HEK293 (cell line): ENCODE data around the gene MAPKAP1.

Source experiments
- CTCF ChIA-PET: fragments of 350-600 bp; formaldehyde crosslinking; extraction: SDS; loops from one replicate; lab custom pipeline; 2021; ENCODE audit warnings: antibody characterized with exemption; lab: Yijun Ruan, JAX
- POLR2A ChIA-PET: fragments of 300-600 bp; formaldehyde crosslinking; extraction: SDS; loops from one replicate; lab custom pipeline; 2020; ENCODE audit warnings: antibody characterized with exemption, inconsistent platforms; lab: Yijun Ruan, JAX
- H3K27ac ChIP-seq: fragments of 200-500 bp; sonication (Bioruptor generic); 2 replicates; pipeline ENCODE4 v1.5.1; 2014; ENCODE audit warnings: low read depth, low read length, control low read depth, inconsistent platforms; ENCODE audit errors: extremely low read depth
- H3K36me3 ChIP-seq, 2 experiments: fragments of 200-500 bp in 1 of 2; sonication (Bioruptor generic) in 1 of 2; 1 replicate in 1 of 2; 2 replicates in 1 of 2; pipeline ENCODE4 v1.5.1; 2014 to 2017; ENCODE audit warnings: inconsistent platforms in 2 of 2, low read length in 2 of 2; ENCODE audit not compliant: control insufficient read depth in 2 of 2, insufficient read depth in 1 of 2
- H3K4me1 ChIP-seq: fragments of 200-500 bp; sonication (Bioruptor generic); 2 replicates; pipeline ENCODE4 v1.5.1; 2014; ENCODE audit warnings: mild to moderate bottlenecking, low read length, inconsistent platforms; ENCODE audit not compliant: control insufficient read depth, insufficient read depth
- H3K4me3 ChIP-seq: 2 replicates; pipeline ENCODE4 v1.5.1; 2011; ENCODE audit warnings: low read depth, mild to moderate bottlenecking, control low read depth, low read length, moderate library complexity
- H3K9me3 ChIP-seq: fragments of 200-500 bp; sonication (Bioruptor generic); 2 replicates; pipeline ENCODE4 v1.5.1; 2014; ENCODE audit warnings: low read depth, low read length, inconsistent platforms; ENCODE audit not compliant: control insufficient read depth, insufficient read depth
- ELK4 ChIP-seq: IDR thresholded peaks from 2 replicates; pipeline ENCODE4 v1.6.1; 2011; ENCODE audit warnings: mild to moderate bottlenecking, low read depth, low read length, borderline replicate concordance
- HOXA7 ChIP-seq: sonication (generic); formaldehyde crosslinking; IDR thresholded peaks from 2 replicates; pipeline ENCODE4 v1.8.1; 2022; ENCODE audit warnings: missing genetic modification reagents, borderline replicate concordance
- KLF16 ChIP-seq: fragments of 450-650 bp; formaldehyde crosslinking; IDR thresholded peaks from 2 replicates; pipeline ENCODE4 v1.5.1; 2017; ENCODE audit warnings: missing biosample characterization, missing genetic modification characterization
- MZF1 ChIP-seq: fragments of 450-650 bp; formaldehyde crosslinking; IDR thresholded peaks from 2 replicates; pipeline ENCODE4 v1.5.1; 2017; ENCODE audit warnings: missing biosample characterization, missing genetic modification characterization, borderline replicate concordance
- OVOL3 ChIP-seq: fragments of 450-650 bp; formaldehyde crosslinking; IDR thresholded peaks from 2 replicates; pipeline ENCODE4 v1.5.1; 2016; ENCODE audit warnings: missing biosample characterization, missing genetic modification characterization
- REPIN1 ChIP-seq: fragments of 450-650 bp; formaldehyde crosslinking; IDR thresholded peaks from 2 replicates; pipeline ENCODE4 v1.5.1; 2017; ENCODE audit warnings: missing biosample characterization, missing genetic modification characterization, low read depth
- TCF7L2 ChIP-seq: IDR thresholded peaks from 2 replicates; pipeline ENCODE4 v1.6.1; 2011; ENCODE audit warnings: low read depth, mild to moderate bottlenecking, inconsistent platforms, low read length, moderate library complexity, borderline replicate concordance
- TRIM28 ChIP-seq: IDR thresholded peaks from 2 replicates; pipeline ENCODE4 v1.6.1; 2011; ENCODE audit warnings: low read length, control low read depth, borderline replicate concordance
- ZBTB21 ChIP-seq: fragments of 450-650 bp; formaldehyde crosslinking; IDR thresholded peaks from 2 replicates; pipeline ENCODE4 v1.5.1; 2017; ENCODE audit warnings: missing biosample characterization, missing genetic modification characterization
- ZFP69B ChIP-seq: fragments of 450-650 bp; formaldehyde crosslinking; IDR thresholded peaks from 2 replicates; pipeline ENCODE4 v1.5.1; 2016; ENCODE audit warnings: missing biosample characterization, missing genetic modification characterization
- ZNF114 ChIP-seq: fragments of 450-650 bp; formaldehyde crosslinking; IDR thresholded peaks from 2 replicates; pipeline ENCODE4 v1.5.0; 2017; ENCODE audit warnings: missing biosample characterization, missing genetic modification characterization
- ZNF148 ChIP-seq: fragments of 450-650 bp; formaldehyde crosslinking; IDR thresholded peaks from 2 replicates; pipeline ENCODE4 v1.5.0; 2017; ENCODE audit warnings: missing biosample characterization, missing genetic modification characterization, borderline replicate concordance
- ZNF174 ChIP-seq: fragments of 450-650 bp; formaldehyde crosslinking; IDR thresholded peaks from 2 replicates; pipeline ENCODE4 v1.5.0; 2017; ENCODE audit warnings: missing biosample characterization, mild to moderate bottlenecking, missing genetic modification characterization
- ZNF175 ChIP-seq: fragments of 450-650 bp; formaldehyde crosslinking; IDR thresholded peaks from 2 replicates; pipeline ENCODE4 v1.5.1; 2016; ENCODE audit warnings: missing biosample characterization, missing genetic modification characterization
- ZNF19 ChIP-seq: fragments of 450-650 bp; formaldehyde crosslinking; IDR thresholded peaks from 2 replicates; pipeline ENCODE4; 2016; ENCODE audit warnings: missing biosample characterization, missing genetic modification characterization, low read depth
- ZNF274 ChIP-seq, 2 experiments: fragments of 200-500 bp in 1 of 2; fragments of 450-650 bp in 1 of 2; sonication (Bioruptor generic) in 1 of 2; formaldehyde crosslinking in 1 of 2; IDR thresholded peaks; 2 replicates each; pipeline versions ENCODE4 v1.5.1 to v1.6.1; 2014 to 2016; ENCODE audit warnings: borderline replicate concordance in 1 of 2, inconsistent platforms in 1 of 2, low read length in 1 of 2, missing biosample characterization in 1 of 2, missing genetic modification characterization in 1 of 2
- ZNF324 ChIP-seq: fragments of 450-650 bp; formaldehyde crosslinking; IDR thresholded peaks from 2 replicates; pipeline ENCODE4 v1.5.1; 2016; ENCODE audit warnings: missing biosample characterization, missing genetic modification characterization
- ZNF433 ChIP-seq: fragments of 450-650 bp; formaldehyde crosslinking; IDR thresholded peaks from 2 replicates; pipeline ENCODE4 v1.5.1; 2016; ENCODE audit warnings: missing biosample characterization, missing genetic modification characterization, low read depth
- ZNF654 ChIP-seq: fragments of 450-650 bp; formaldehyde crosslinking; IDR thresholded peaks from 2 replicates; pipeline ENCODE4 v1.5.1; 2016; ENCODE audit warnings: low read depth, missing biosample characterization, missing genetic modification characterization
- ZNF658 ChIP-seq: fragments of 450-650 bp; formaldehyde crosslinking; IDR thresholded peaks from 2 replicates; pipeline ENCODE4; 2016; ENCODE audit warnings: missing biosample characterization, missing genetic modification characterization
- ZXDB ChIP-seq: fragments of 450-650 bp; formaldehyde crosslinking; IDR thresholded peaks from 2 replicates; pipeline ENCODE4 v1.5.1; 2016; ENCODE audit warnings: missing biosample characterization, missing genetic modification characterization
- TF ChIP-seq, protein P1 (sequence below): fragments of 450-650 bp; formaldehyde crosslinking; IDR thresholded peaks from 2 replicates; pipeline ENCODE4 v1.5.1; 2016; ENCODE audit warnings: missing biosample characterization, missing genetic modification characterization

MAPKAP1 gene

DNA sequence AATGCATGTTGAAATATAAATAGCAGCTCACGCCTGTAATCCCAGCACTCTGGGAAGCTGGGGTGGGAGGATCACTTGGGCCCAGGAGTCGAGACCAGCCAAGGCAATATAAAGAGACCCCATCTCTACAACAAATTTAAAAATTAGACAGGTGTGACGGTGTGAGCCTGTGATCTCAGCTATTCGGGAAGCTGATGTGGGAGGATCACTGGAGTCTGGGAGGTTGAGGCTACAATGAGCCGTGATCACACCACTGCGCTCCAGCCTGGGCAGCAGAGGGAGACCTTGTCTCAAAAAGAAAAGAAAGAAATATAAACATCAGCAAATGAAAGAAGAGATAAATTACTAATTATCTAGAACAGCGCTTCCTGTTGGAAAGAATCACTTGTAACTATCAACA lies 105.0 kb downstream of the MAPKAP1 start:
- ChIA-PET POLR2A (no interaction called here), CTCF (interaction anchor here (0.6 kb wide), 1 partner anchor 29 kb away, joined by 3 read pairs; no protein-coding TSS in a partner anchor)
- no peak overlapping the region for H3K4me3 ChIP-seq
- no peak overlapping the region for H3K27ac ChIP-seq
- no peak for TF ChIP-seq MZF1 (tag by site-specific recombination)
- TF ChIP-seq ZNF654 (tag by site-specific recombination): 0 out of 2 replicates have a peak, but pooled peaks have one; percentile 7
- TF ChIP-seq, all 188 proteins: peak for 1
- Histone ChIP-seq H3K4me1 (no peaks in the 10 kb centered on the region), H3K9me3 (no peaks in the 10 kb centered on the region), H3K36me3 (no peaks in the 10 kb centered on the region)

GRCh38 chr9:125600194-125600593 lies 106.8 kb downstream of the MAPKAP1 start:
- H3K9me3 ChIP-seq: no peaks in the 10 kb centered on the region
- H3K27ac ChIP-seq: no peak overlapping the region
- no peak for TF ChIP-seq ZNF114 (tag by site-specific recombination)
- no peak for TF ChIP-seq ZNF148 (tag by site-specific recombination)
- no peak for TF ChIP-seq ZBTB21
- TF ChIP-seq, all 188 proteins: peak for 0
- Histone ChIP-seq H3K36me3 (no peaks in the 10 kb centered on the region), H3K4me3 (no peak overlapping the region), H3K4me1 (no peaks in the 10 kb centered on the region)
- CTCF ChIA-PET: interaction anchor here (0.6 kb wide), 1 partner anchor 42 kb away, joined by 3 read pairs; no protein-coding TSS in a partner anchor
- POLR2A ChIA-PET: no interaction called here

DNA sequence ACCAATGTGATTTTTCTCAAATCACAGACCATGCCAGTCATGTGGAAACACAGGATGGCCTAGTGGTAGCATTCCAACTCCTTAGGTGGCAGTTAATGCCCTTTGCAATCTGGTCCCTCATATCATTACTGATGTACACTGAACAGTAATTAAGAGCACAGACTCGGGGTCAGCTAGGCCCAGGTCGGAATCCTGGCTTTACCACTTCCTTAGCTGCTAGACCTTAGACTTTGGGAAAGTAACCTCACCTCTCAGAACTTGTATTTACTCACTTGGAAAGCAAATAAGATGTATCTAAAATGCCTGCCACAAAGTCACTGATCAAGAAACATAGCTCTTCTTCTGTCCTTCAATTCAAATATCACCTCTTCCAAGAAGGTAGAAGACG lies 112.8 kb downstream of the MAPKAP1 start:
- Histone ChIP-seq H3K4me1 (no peaks in the 10 kb centered on the region), H3K27ac (no peak overlapping the region), H3K9me3 (no peaks in the 10 kb centered on the region), H3K36me3 (no peaks in the 10 kb centered on the region), H3K4me3 (no peak overlapping the region)
- CTCF ChIA-PET: interaction anchor here (1.1 to 2.0 kb wide), 2 partner anchors 36 to 139 kb away, joined by 5 to 10 read pairs; no protein-coding TSS in a partner anchor
- POLR2A ChIA-PET: interaction anchor here (0.7 kb wide), 1 partner anchor 113 kb away, joined by 3 read pairs; the partner anchor contains the start of gene MAPKAP1
- TF ChIP-seq ELK4 (no peak), ZNF19 (tag by site-specific recombination) (no peak), TRIM28 (no peak), ZNF175 (no peak), ZFP69B (tag by site-specific recombination) (no peak), ZNF174 (tag by site-specific recombination) (no peak), KLF16 (tag by site-specific recombination) (no peak), ZNF433 (no peak)

DNA sequence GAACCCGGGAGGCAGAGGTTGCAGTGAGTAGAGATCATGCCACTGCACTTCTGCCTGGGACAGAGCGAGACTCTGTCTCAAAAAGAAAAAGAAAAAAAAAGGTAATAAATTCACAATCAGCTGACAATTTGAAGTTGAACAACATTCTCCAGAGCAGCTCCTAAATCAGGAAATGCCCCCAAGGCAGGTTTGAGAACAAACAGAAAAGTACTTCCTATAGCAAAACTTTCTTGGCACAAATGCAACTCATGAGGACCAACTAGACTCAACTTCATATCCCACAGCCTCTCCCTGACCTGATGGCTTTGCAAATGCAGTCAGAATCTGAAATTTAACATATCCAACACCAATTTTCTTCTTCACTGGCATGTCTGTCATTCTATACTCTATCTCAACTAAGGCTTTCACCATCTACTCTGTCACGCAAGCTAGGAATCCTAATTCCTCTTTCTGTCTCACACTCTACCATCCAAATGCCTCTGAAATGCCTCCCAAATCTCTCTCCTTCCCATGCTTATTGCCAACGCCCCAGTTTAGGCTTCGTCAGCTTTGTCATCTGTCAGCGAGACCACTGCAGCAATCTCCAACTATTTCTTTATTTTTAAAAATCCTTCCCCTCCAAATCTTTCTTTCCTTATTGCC lies 113.3 kb downstream of the MAPKAP1 start:
- Histone ChIP-seq H3K9me3 (no peaks in the 10 kb centered on the region), H3K4me3 (no peak overlapping the region), H3K27ac (no peak overlapping the region), H3K36me3 (no peaks in the 10 kb centered on the region), H3K4me1 (no peaks in the 10 kb centered on the region)
- ChIA-PET CTCF (interaction anchor here (0.6 to 1.1 kb wide), 2 partner anchors 114 to 140 kb away, joined by 3 to 5 read pairs; partner anchors contain the start of gene MAPKAP1), POLR2A (no interaction called here)
- TF ChIP-seq ZNF274 (IDR thresholded peaks at IDR 0.05; ENCODE audit: low read length): no peak
- TF ChIP-seq ZNF274 (tag by site-specific recombination; IDR thresholded peaks at IDR 0.05; ENCODE audit: borderline replicate concordance): no peak
- TF ChIP-seq, protein P1, sequence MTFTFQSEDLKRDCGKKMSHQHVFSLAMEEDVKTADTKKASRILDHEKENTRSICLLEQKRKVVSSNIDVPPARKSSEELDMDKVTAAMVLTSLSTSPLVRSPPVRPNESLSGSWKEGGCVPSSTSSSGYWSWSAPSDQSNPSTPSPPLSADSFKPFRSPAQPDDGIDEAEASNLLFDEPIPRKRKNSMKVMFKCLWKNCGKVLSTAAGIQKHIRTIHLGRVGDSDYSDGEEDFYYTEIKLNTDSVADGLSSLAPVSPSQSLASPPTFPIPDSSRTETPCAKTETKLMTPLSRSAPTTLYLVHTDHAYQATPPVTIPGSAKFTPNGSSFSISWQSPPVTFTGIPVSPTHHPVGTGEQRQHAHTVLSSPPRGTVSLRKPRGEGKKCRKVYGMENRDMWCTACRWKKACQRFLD (tag by site-specific recombination): no peak
- TF ChIP-seq REPIN1: no peak
- no peak for TF ChIP-seq ZNF324 (tag by site-specific recombination)
- no peak for TF ChIP-seq HOXA7 (CRISPR knock-in tag)
- TF ChIP-seq ZNF658 (tag by site-specific recombination): no peak
- TF ChIP-seq ZXDB (tag by site-specific recombination): no peak
- no peak for TF ChIP-seq TCF7L2
- no peak for TF ChIP-seq OVOL3 (tag by site-specific recombination)
